Stimulated activated memory B cell treated with anti-CD40 and anti-IgM and Interleukin-4, amounts not matched to agents 10 μg/mL and 1 μg/mL and 100 μg/mL, for 72 hours (primary cell): ENCODE data around the gene SEC14L2.
A peak's percentile ranks its signal among the peaks of the same experiment; 100 is the strongest.
"Not testable (repeated sequence)": the region's sequence is repeated elsewhere in the genome, so short reads cannot be mapped to it uniquely, and the experiment has no call there.

Source experiments
- ATAC-seq: fragments of 150-1000 bp; cut with Tn5 transposase; 2 replicates; pipeline ENCODE4 v1.10.0; 2021
- H3K27ac Mint-ChIP-seq: one replicate; pipeline ENCODE4 v1.8.0; 2022; ENCODE audit warnings: mild to moderate bottlenecking, mixed read lengths
- H3K27me3 Mint-ChIP-seq: one replicate; pipeline ENCODE4 v1.8.0; 2022; ENCODE audit warnings: mixed read lengths
- H3K36me3 Mint-ChIP-seq: one replicate; pipeline ENCODE4 v1.8.0; 2022; ENCODE audit warnings: mixed read lengths
- H3K4me1 Mint-ChIP-seq: one replicate; pipeline ENCODE4 v1.8.0; 2022; ENCODE audit warnings: mixed read lengths
- H3K4me3 Mint-ChIP-seq: one replicate; pipeline ENCODE4 v1.8.0; 2022; ENCODE audit warnings: mild to moderate bottlenecking, moderate library complexity, mixed read lengths
- H3K9me3 Mint-ChIP-seq: one replicate; pipeline ENCODE4 v1.8.0; 2022; ENCODE audit warnings: mixed read lengths

The SEC14L2 gene

DNA sequence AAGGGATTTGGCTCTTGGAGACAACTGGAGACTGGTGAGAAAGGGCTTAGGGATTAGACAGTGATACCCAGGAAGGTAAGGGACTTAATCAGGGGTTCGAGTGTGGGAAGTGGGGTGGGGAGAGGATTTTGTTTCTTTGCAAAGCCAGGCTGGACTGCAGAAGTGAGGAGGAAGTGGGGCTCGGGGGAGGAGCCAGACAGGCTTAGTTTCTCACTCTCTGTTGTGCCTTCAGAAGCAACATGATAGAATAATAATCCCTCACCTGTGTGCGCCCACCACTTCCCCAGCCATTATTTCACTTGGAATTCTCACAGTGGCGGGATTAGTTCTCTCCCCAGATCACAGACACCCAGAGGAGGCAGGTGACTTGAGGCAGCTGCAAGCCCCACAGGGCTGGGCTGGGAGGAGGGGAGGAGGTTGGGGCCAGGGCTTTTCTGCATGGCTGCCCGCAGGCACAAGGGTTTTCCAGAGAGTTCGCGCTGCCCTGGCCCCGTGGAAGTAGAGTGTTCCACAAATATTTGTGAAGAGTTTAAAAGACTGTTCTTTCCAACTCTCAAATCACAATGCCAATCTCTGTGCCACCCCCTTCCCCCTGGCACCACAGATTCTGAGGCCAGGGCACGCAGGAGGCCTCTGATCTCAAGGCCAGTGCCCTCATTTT is 4.0 kb upstream of the SEC14L2 start:
- Mint-ChIP-seq H3K9me3 (no peaks in the 10 kb centered on the region), H3K4me3 (no peak overlapping the region), H3K4me1 (peaks cover 43% of the 10 kb centered on the region), H3K36me3 (no peaks in the 10 kb centered on the region), H3K27ac (no peak overlapping the region), H3K27me3 (peaks cover 17% of the 10 kb centered on the region)
- ATAC-seq: no peak

DNA sequence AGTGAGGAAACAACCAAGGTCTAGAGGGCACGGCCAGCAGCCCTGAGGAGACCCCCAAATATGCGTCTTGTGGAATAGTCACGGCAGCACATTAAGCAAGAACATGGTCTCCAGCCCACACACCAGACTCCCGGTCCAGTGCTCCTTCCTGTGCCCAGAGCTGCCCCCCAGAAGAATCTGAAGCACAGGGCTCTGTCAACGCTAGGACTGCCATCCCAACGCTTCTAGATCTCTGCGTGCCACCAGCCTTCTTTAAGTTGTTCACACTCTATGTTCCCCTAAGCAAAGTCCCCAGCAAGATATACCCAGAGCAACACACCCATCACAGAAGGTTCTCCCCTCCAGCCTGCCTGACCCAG is 3.5 kb upstream of the SEC14L2 start:
- no peak overlapping the region for H3K27ac Mint-ChIP-seq
- H3K4me1 Mint-ChIP-seq: peaks cover 48% of the 10 kb centered on the region

DNA sequence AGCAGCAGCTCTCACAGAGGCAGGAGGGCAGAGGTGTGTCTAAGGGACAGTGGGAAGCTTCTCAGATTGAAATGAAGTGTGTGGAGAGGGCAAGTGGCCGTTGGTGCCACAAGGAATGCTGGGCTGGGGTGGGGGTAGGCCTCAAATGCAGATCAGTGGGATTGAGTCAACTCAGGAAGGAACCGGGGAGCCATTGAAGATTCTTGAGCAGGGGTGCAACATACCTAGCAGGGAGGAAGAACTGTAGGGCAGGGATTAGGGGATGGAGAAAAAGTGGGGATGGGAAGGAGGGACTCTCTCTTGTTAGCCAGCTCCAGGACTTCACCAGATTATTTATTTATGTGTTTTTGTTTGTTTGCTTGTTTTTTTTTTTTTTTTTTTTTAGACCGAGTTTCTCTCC is 2.9 kb upstream of the SEC14L2 start:
- H3K36me3 Mint-ChIP-seq: no peaks in the 10 kb centered on the region
- no peak overlapping the region for H3K27ac Mint-ChIP-seq
- peaks cover 25% of the 10 kb centered on the region for H3K27me3 Mint-ChIP-seq
- peaks cover 48% of the 10 kb centered on the region for H3K4me1 Mint-ChIP-seq
- no peak for ATAC-seq
- no peak overlapping the region for H3K4me3 Mint-ChIP-seq
- no peaks in the 10 kb centered on the region for H3K9me3 Mint-ChIP-seq

More for the DNA sequence above, 3.5 kb upstream of the SEC14L2 start:
- no peaks in the 10 kb centered on the region for H3K36me3 Mint-ChIP-seq
- H3K9me3 Mint-ChIP-seq: no peaks in the 10 kb centered on the region
- H3K27me3 Mint-ChIP-seq: peaks cover 22% of the 10 kb centered on the region
- H3K4me3 Mint-ChIP-seq: no peak overlapping the region
- ATAC-seq: no peak

DNA sequence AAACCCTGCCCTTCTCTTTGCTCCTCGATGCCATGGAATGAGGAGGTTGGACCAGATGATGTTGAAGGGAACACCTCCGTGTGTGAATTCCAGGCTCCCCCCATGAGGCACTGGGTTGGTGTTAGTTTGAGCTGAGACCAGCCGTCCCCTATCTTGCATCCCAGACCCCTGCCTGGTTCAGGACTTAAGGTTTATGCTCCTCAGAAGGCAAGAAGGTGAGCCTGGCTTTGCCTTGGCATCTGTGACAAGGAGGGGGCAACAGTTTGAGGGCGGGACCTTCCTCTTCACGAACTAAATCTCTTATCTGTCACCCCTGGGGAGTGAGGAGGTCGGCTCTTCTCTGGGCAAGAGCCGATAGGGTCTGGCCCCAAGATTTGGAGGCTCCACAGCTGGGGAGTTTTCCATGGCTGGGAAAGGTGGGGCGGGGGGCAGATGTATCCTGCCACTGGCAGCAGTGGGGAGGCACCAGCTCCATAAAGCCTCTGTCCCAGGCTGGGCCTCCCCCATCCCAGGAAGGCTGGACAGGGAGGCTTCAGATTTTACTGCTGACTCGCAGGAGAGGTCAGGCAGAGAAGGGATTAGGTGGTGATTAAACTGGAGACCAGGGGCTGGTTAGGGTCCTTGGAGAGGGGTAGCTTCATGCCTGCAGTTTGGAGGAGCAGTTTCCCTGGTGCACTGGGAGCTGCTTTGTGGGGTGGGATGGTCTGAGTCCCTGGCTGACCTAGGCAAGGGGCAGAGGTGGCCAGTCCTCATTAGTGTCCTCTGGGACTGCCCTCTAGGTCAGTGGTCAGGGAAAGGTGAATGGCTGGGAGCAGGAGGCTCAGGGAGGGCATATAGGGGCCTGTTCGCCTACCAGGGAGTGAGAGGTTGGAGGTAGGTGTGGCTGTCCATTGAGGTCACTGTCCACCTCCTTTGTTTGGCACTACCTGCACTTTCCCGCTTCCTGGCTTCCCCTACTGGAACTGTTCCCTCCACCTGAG is 1.1 kb downstream of the SEC14L2 start:
- peak overlapping the region; percentile 84 for H3K27ac Mint-ChIP-seq
- no peaks in the 10 kb centered on the region for H3K9me3 Mint-ChIP-seq
- peak overlapping the region; percentile 90 for H3K4me3 Mint-ChIP-seq

DNA sequence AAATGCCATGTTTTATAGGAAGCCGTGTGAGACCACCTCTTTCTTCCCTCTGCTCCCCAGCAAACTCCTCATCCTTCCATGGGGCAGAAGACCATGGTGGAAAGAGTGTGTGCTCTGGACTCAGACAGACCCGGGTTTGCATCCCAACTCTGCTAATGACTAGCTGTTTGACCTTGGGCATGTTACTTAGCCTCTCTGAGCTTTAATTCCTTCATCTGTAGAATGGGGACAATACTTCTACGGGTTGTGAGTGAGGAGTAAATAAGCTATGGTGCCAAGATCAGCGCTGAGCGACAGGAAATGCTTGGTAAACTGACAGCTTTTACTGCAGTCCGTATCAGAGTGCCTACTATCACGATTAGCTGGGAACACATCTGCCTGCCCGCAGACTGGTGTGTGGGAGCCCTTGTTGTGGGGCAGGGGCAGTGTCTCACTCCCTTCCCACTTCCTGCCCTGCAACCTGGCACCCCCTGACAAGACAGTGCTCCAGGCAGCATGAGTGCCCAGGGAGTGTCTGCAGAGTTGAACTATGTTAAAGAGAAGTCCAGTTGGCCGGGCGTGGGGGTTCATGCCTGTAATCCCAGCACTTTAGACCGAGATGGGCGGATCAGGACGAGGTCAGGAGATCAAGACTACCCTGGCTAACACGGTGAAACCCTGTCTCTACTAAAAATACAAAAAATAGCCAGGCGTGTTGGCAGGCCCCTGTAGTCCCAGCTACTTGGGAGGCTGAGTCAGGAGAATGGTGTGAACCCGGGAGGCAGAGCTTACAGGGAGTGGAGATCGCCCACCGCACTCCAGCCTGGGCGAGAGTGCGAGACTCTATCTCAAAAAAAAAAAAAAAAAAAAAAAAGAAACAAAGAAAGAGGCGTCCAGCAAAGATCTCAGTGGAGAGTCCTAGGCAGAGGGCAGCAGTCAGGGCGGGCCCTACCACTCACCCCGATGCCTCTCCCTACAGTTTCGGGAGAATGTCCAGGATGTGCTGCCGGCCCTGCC is 2.2 kb downstream of the SEC14L2 start:
- Mint-ChIP-seq H3K4me1 (peaks cover 21% of the 10 kb centered on the region), H3K4me3 (no peak overlapping the region), H3K36me3 (no peaks in the 10 kb centered on the region), H3K27me3 (peaks cover 31% of the 10 kb centered on the region), H3K9me3 (no peaks in the 10 kb centered on the region), H3K27ac (no peak overlapping the region)
- ATAC-seq: no peak

More for the DNA sequence above, 1.1 kb downstream of the SEC14L2 start:
- peaks cover 31% of the 10 kb centered on the region for H3K27me3 Mint-ChIP-seq
- ATAC-seq: no peak
- no peaks in the 10 kb centered on the region for H3K36me3 Mint-ChIP-seq
- H3K4me1 Mint-ChIP-seq: peaks cover 28% of the 10 kb centered on the region

DNA sequence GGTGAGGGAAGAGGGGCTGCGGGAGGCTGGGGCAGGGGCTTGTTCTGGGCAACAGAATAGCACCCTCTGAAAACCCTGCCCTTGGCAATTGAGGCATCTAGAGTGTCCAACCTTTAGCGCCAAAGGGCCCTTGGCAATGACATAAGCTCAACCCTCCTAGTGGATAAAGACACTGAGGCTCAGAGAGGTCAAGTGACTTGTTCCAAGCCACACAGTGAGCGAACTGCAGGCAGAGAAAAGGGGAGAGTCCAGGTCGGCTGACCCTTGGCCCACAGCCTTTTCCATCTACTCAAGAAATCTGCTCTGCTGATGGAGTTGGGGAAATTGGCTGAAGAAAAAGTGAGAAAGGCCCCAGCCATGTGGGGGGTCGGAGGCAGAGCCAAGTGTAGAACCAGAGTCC is 2.9 kb downstream of the SEC14L2 start:
- Mint-ChIP-seq H3K9me3 (no peaks in the 10 kb centered on the region), H3K4me1 (peaks cover 21% of the 10 kb centered on the region), H3K36me3 (no peaks in the 10 kb centered on the region), H3K4me3 (no peak overlapping the region), H3K27ac (no peak overlapping the region), H3K27me3 (peaks cover 31% of the 10 kb centered on the region)
- ATAC-seq: no peak

DNA sequence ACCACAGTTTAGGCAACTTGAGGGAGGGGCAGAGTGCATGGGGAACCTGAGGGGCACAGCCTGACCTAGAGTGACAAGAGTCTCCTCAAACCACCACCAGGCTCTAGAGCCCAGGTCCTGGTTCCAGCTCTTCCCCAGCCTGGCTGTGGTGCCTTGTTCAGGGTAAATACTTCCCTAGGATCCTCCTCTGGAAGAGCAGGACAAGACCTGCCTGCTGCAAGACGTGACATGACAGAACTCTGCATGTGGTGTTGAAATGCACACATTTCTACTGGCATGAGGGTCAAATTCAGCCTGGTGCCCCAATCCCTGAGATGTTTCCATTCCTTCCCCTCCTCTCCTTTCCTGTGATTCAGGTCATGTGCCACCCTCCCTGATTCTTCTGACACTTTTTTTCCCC is 3.3 kb downstream of the SEC14L2 start:
- no peak overlapping the region for H3K4me3 Mint-ChIP-seq
- no peak overlapping the region for H3K27ac Mint-ChIP-seq
- peaks cover 21% of the 10 kb centered on the region for H3K4me1 Mint-ChIP-seq
- no peak for ATAC-seq
- no peaks in the 10 kb centered on the region for H3K9me3 Mint-ChIP-seq
- H3K36me3 Mint-ChIP-seq: no peaks in the 10 kb centered on the region
- peaks cover 31% of the 10 kb centered on the region for H3K27me3 Mint-ChIP-seq

DNA sequence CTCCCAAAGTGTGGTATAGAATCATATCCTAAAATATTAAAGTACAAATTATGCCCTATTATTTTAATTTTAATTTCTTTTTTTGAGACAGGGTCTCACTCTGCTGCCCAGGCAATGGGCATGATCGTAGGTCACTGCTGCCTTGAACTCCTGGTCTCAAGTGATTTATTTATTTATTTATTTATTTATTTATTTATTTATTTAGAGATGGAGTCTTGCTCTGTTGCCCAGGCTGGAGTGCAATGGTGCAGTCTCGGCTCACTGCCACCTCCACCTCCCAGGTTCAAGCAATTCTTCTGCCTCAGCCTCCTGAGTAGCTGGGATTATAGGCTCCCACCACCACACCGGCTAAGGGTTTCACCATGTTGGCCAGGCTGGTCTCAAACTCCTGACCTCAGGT is 4.2 kb downstream of the SEC14L2 start:
- not testable (repeated sequence) for H3K36me3 Mint-ChIP-seq, H3K27ac Mint-ChIP-seq, H3K9me3 Mint-ChIP-seq

DNA sequence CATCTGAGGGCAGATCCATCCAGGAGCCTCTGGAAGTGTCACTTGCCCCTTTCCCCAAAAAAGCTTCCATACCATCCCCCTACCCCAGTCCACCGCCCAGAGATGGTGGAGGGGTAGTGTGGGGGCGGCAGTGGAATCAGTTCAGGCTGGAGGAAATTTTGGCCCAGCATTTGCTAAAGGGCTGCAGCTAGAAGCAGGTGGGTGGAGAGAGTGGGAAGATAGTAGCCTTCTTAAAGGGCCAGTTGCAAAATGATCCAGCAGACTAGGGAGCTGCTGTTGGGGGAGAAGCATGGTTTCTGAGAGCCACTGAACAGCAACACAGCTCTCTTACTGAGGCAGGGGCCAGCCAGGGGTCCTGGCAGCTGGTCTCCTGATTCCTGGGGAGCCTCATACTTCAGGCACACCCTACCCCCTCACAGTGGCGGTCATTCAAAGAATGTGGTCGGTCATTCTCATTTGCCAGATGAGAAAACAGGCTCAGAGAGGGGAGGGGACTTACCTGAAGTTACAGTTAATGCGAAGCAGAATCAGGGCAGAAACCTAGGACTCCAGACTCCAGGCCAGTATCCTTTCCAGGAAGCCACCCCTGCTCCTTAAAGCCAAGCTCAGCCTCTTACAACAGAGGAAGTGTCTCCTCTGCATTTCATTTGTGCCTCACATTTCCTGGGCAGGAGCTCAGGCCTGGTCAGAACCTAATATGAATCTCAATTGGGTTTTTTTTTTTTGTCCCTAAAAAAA is 5.4 kb downstream of the SEC14L2 start:
- H3K27ac Mint-ChIP-seq: no peak overlapping the region
- H3K4me3 Mint-ChIP-seq: no peak overlapping the region
- no peak for ATAC-seq
- peaks cover 20% of the 10 kb centered on the region for H3K27me3 Mint-ChIP-seq
- peaks cover 15% of the 10 kb centered on the region for H3K4me1 Mint-ChIP-seq
- no peaks in the 10 kb centered on the region for H3K9me3 Mint-ChIP-seq
- H3K36me3 Mint-ChIP-seq: peaks cover 5% of the 10 kb centered on the region

More for the DNA sequence above, 4.2 kb downstream of the SEC14L2 start:
- H3K27me3 Mint-ChIP-seq: peaks cover 31% of the 10 kb centered on the region
- H3K4me3 Mint-ChIP-seq, ATAC-seq: not testable (repeated sequence)
- peaks cover 21% of the 10 kb centered on the region for H3K4me1 Mint-ChIP-seq

DNA sequence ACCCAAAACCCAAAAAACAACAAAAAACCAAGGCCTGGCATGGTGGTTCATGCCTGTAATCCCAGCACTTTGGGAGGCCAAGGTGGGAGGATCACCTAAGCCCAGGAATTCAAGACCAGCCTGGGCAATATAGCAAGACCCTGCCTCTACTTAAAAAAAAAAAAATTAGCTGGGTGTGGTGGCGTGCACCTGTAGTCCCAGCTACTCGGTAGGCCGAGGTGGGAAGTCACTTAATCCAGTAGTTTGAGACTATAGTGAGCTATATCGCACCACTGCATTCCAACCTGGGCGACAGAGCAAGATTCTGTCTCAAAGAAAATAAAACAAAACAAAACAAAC is 5.9 kb downstream of the SEC14L2 start:
- Mint-ChIP-seq H3K27me3 (peaks cover 14% of the 10 kb centered on the region), H3K4me1 (peaks cover 11% of the 10 kb centered on the region)
- H3K4me3 Mint-ChIP-seq, H3K9me3 Mint-ChIP-seq, ATAC-seq, H3K27ac Mint-ChIP-seq, H3K36me3 Mint-ChIP-seq: not testable (repeated sequence)

DNA sequence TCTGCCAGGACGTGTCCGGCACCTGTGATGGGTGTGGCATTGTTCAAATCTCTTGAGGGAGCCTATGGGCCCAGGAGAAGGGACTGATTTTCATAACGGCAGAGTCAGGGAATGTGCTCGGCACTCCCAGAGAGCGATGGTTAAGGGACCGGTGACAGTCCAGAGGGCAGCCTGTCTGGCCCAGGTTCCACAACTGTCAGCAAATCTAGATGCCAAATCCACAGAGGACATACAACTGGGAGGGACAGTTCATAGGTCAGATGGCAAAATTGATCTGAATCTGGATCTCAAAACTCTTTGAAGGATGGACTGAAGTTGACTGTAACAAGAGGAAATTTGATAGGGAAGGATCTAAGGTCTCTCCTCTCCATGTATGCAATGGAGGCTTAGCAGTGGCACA is 7.5 kb downstream of the SEC14L2 start:
- H3K36me3 Mint-ChIP-seq: peaks cover 6% of the 10 kb centered on the region
- no peaks in the 10 kb centered on the region for H3K9me3 Mint-ChIP-seq
- H3K27ac Mint-ChIP-seq: no peak overlapping the region
- ATAC-seq: no peak
- H3K4me3 Mint-ChIP-seq: no peak overlapping the region
- peaks cover 2% of the 10 kb centered on the region for H3K27me3 Mint-ChIP-seq
- peaks cover 6% of the 10 kb centered on the region for H3K4me1 Mint-ChIP-seq

DNA sequence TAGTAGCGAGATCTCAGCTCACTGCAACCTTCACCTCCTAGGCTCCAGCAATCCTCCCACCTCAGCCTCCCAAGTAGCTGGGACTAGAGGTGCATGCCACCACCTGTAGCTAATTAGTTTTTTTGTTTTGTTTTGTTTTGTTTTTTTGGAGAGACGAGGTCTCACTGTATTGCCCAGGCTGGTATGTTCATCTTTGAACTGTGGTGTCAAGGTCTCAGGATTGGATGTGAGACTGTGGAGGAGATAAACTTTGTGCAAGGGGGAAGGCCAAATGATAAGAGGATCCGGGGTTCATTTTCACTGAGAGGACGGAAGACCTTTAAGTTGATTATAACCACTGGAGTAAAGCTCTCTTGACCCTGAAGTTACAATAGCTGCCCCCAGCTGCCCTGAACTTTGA is 8.9 kb downstream of the SEC14L2 start:
- peaks cover 7% of the 10 kb centered on the region for H3K36me3 Mint-ChIP-seq

DNA sequence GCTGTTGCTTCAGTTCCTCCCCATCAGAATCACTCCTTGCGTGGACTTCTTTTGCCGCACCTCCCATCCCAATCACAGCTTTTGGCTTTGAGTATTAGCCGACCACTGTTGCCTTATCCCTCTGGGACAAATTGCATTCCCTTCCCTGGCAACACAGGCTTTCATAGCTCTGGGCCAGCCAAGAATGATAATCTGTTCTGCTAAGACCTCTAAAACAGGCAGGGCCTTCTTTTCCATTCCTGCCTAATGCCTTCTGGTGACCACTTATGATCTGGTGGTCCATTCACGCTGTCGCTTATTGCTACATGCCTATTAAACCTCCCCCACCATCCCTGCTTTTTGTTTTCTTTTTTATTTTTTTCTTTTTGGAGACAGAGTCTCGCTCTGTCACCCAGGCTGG is 9.6 kb downstream of the SEC14L2 start:
- Mint-ChIP-seq H3K4me1 (peaks cover 6% of the 10 kb centered on the region), H3K27ac (no peak overlapping the region), H3K9me3 (no peaks in the 10 kb centered on the region), H3K4me3 (no peak overlapping the region), H3K27me3 (no peaks in the 10 kb centered on the region), H3K36me3 (peaks cover 13% of the 10 kb centered on the region)
- ATAC-seq: no peak

More for the DNA sequence above, 8.9 kb downstream of the SEC14L2 start:
- no peak overlapping the region for H3K27ac Mint-ChIP-seq
- no peaks in the 10 kb centered on the region for H3K9me3 Mint-ChIP-seq
- H3K27me3 Mint-ChIP-seq: no peaks in the 10 kb centered on the region
- H3K4me3 Mint-ChIP-seq: no peak overlapping the region
- H3K4me1 Mint-ChIP-seq: peaks cover 6% of the 10 kb centered on the region
- no peak for ATAC-seq

DNA sequence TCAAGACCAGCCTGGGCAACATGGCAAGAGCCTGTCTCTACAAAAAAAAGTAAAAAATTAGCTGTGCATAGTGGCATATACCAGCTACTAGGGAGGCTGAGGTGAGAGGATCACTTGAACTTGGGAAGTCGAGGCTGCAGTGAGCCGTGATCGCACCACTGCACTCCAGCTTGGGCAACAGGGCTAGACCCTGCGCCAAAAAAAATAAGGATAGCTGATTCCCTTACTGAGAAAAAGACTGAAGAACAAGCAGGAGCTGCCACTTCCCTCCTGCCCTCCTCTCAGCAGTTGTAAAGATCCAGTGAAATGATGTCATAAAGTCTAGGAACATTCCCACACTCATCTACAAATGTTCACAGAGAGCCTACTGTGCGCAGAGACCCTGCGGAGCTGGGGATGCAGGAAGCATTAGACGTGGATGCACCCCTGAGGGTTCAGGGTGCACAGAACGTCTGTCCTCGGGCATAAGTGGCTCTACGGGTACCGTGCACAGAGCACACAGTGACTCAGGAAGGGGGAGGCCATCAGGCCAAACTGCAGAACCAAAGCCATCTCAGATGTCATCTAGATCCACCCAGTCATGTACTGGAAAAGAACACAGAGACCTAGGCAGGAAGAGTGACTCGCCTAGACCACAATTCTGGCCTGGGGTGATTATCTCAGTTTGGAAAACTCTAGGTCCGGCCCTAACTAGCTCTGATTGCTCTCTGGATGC is 11.7 kb downstream of the SEC14L2 start:
- no peaks in the 10 kb centered on the region for H3K27me3 Mint-ChIP-seq
- peaks cover 13% of the 10 kb centered on the region for H3K36me3 Mint-ChIP-seq
- H3K9me3 Mint-ChIP-seq: no peaks in the 10 kb centered on the region
- H3K4me1 Mint-ChIP-seq: no peaks in the 10 kb centered on the region
- ATAC-seq: no peak
- H3K27ac Mint-ChIP-seq: no peak overlapping the region
- H3K4me3 Mint-ChIP-seq: no peak overlapping the region
